HepG2 (cell line): ENCODE measurements around the gene OR2T2. TPM values are rescaled to one million over a fixed set of nuclear protein-coding genes. Genes with fewer than 3 reads are reported as not detected.
"Not testable (repeated sequence)": the region's sequence is repeated elsewhere in the genome, so short reads cannot be mapped to it uniquely, and the experiment has no call there.

Experiments
- ATAC-seq: fragments of 200-7000 bp; cut with Tn5 transposase; 3 replicates; pipeline ENCODE4 v1.9.1; 2020; ENCODE audit warnings: mild to moderate bottlenecking, moderate library complexity
- BruUV-seq: library from RNA; stranded (reverse); fragments of 400-500 nt; replicated peaks from 2 replicates; lab custom pipeline; 2021; lab: Mats Ljungman, UMichigan
- CTCF ChIA-PET: fragments of 300-600 bp; formaldehyde crosslinking; extraction: SDS; loops from one replicate; lab custom pipeline; 2021; ENCODE audit warnings: low total read pairs, inconsistent platforms, low intra/inter-chr PET ratio; lab: Yijun Ruan, JAX
- POLR2A ChIA-PET: fragments of 350-600 bp; sonication (Branson Sonifier 250); formaldehyde crosslinking; loops from one replicate; lab custom pipeline; 2020; ENCODE audit warnings: antibody characterized with exemption, inconsistent platforms; lab: Yijun Ruan, JAX
- DNase-seq: peaks from one replicate; pipeline ENCODE4 v3.0.0-alpha.2; 2015; ENCODE audit warnings: low spot score
- FAIRE-seq: peaks from 3 replicates; lab custom pipeline; 2011; peaks lifted over from hg19 to GRCh38; lab: Jason Lieb, UNC
- H2AFZ ChIP-seq: one replicate; pipeline ENCODE4 v1.6.1; 2011; ENCODE audit warnings: low read length, inconsistent platforms
- H3K27ac ChIP-seq: fragments of 300-600 bp; 3 replicates; pipeline ENCODE4 v1.8.0; 2011; ENCODE audit warnings: mixed run types, mild to moderate bottlenecking, mixed read lengths, low read length, inconsistent platforms; ENCODE audit not compliant: insufficient read depth; ENCODE audit errors: extremely low read length
- H3K27me3 ChIP-seq, 2 experiments: fragments of 200-600 bp in 1 of 2; 2 replicates in 1 of 2; 3 replicates in 1 of 2; pipeline versions ENCODE4 v1.6.0 to v1.8.0; 2011; ENCODE audit warnings: low read length in 2 of 2, mild to moderate bottlenecking in 2 of 2, moderate library complexity in 2 of 2, inconsistent platforms in 1 of 2; ENCODE audit not compliant: insufficient read depth in 2 of 2, control insufficient read depth in 1 of 2
- H3K36me3 ChIP-seq, 2 experiments: fragments of 200-600 bp in 1 of 2; replicated peaks in 1 of 2; 2 replicates in 1 of 2; 3 replicates in 1 of 2; pipeline versions ENCODE4 v1.5.1 to v1.8.0; 2011; ENCODE audit warnings: low read length in 2 of 2, inconsistent platforms in 1 of 2; ENCODE audit not compliant: insufficient read depth in 2 of 2, control insufficient read depth in 1 of 2
- H3K4me1 ChIP-seq: 2 replicates; pipeline ENCODE4 v1.5.1; 2012; ENCODE audit warnings: low read length, inconsistent platforms; ENCODE audit not compliant: insufficient read depth
- H3K4me2 ChIP-seq: 2 replicates; pipeline ENCODE4 v1.6.0; 2011; ENCODE audit warnings: low read depth, low read length, inconsistent platforms
- H3K4me3 ChIP-seq, 3 experiments: fragments of 200-600 bp in 1 of 3; sonication (generic), shearing (Covaris generic) in 1 of 3; replicated peaks in 1 of 3; 2 replicates each; pipeline ENCODE4 v1.5.1; 2011 to 2016; ENCODE audit warnings: low read length in 3 of 3, inconsistent platforms in 2 of 3, low read depth in 2 of 3, mild to moderate bottlenecking in 2 of 3, control low read depth in 1 of 3, mixed read lengths in 1 of 3; ENCODE audit not compliant: insufficient read depth in 1 of 3
- H3K79me2 ChIP-seq: one replicate; pipeline ENCODE4 v1.6.1; 2011; ENCODE audit warnings: low read length, inconsistent platforms; ENCODE audit not compliant: insufficient read depth
- H3K9ac ChIP-seq: 2 replicates; pipeline ENCODE4 v1.6.0; 2011; ENCODE audit warnings: mild to moderate bottlenecking, low read depth, low read length, inconsistent platforms; ENCODE audit not compliant: insufficient read depth
- H3K9me3 ChIP-seq: 2 replicates; pipeline ENCODE4 v1.5.1; 2012; ENCODE audit warnings: mild to moderate bottlenecking, low read length
- H4K20me1 ChIP-seq: 2 replicates; pipeline ENCODE4 v1.6.0; 2011; ENCODE audit warnings: inconsistent platforms, mild to moderate bottlenecking, low read length, moderate library complexity; ENCODE audit not compliant: insufficient read depth
- WGBS: methylation state at CpG from one replicate; pipeline ENCODE4 v1.1.6; 2017; ENCODE audit warnings: low lambda C conversion rate; 5-methylcytosine and 5-hydroxymethylcytosine counted together
- in situ Hi-C: cut with HindIII; loops from 2 replicates; pipeline ENCODE4 v1.10.0; 2017; ENCODE audit warnings: low pct_unique_long_range_greater_than_20kb; ENCODE audit not compliant: extremely low pct_ligation_motif_present
- intact Hi-C: fragments of 100-400 bp; cut with micrococcal nuclease; formaldehyde crosslinking; loops from one replicate; pipeline ENCODE4 v1.10.0; 2022; ENCODE audit not compliant: unreplicated experiment
- polyA plus RNA-seq, 8 experiments: library from polyadenylated mRNA; depleted of rRNA in 3 of 8; stranded (reverse) in 7 of 8; unstranded in 1 of 8; fragments of >200 nt; fragmentation: Illumina TruSeq in 4 of 8; extraction: Trizol in 4 of 8; gene quantifications; 2 replicates each; pipeline versions ENCODE4 v1.2.1 to v1.2.3, GENCODE V29; 2011 to 2016; ENCODE audit warnings: low read depth in 4 of 8, missing spikeins in 1 of 8, mixed read lengths in 1 of 8; ENCODE audit not compliant: insufficient read depth in 1 of 8
- total RNA-seq, 5 experiments: library from RNA; depleted of rRNA; stranded (reverse); fragments of >200 nt; fragmentation: Illumina TruSeq; extraction: Trizol; gene quantifications; 2 replicates each; pipeline ENCODE4 v1.2.3, GENCODE V29; 2016; ENCODE audit warnings: low read depth in 1 of 5

OR2T2 gene
- total and polyA plus RNA-seq, 2 of the 13 experiments (the other 11 are each of a cell fraction or from before 2014, with no cell fraction given): not detected

GRCh38 chr1:248496661-248497060 is 51.2 kb downstream of the OR2T2 start:
- CTCF ChIA-PET, ATAC-seq, H3K79me2 ChIP-seq, H2AFZ ChIP-seq, POLR2A ChIA-PET, H3K4me1 ChIP-seq, H3K9me3 ChIP-seq, H3K36me3 ChIP-seq, intact Hi-C loops, H4K20me1 ChIP-seq, H3K27ac ChIP-seq, H3K4me2 ChIP-seq, H3K4me3 ChIP-seq, DNase-seq, H3K9ac ChIP-seq, BruUV-seq, in situ Hi-C loops, H3K27me3 ChIP-seq, FAIRE-seq: not testable (repeated sequence)
- no CpG with 5 or more reads among the region's 5 CpGs for WGBS

GRCh38 chr1:248500305-248501035 is 55.0 kb downstream of the OR2T2 start:
- H3K79me2 ChIP-seq, H4K20me1 ChIP-seq, H3K27me3 ChIP-seq, intact Hi-C loops, in situ Hi-C loops, POLR2A ChIA-PET, BruUV-seq, H3K4me2 ChIP-seq, H3K27ac ChIP-seq, H3K4me3 ChIP-seq, H3K9me3 ChIP-seq, FAIRE-seq, DNase-seq, H3K4me1 ChIP-seq, CTCF ChIA-PET, ATAC-seq, H2AFZ ChIP-seq, H3K36me3 ChIP-seq, H3K9ac ChIP-seq: not testable (repeated sequence)
- 0% methylated on average over 1 of the region's 2 CpGs for WGBS

Other genes starting within 250 kb of the OR2T2 start
- not detected in 2 replicates for gene OR2M3, start 248.4 kb upstream of the OR2T2 start, total RNA-seq (2016; rRNA removed; fragmentation: Illumina TruSeq; extraction: Trizol)
- gene OR2M3, start 248.4 kb upstream of the OR2T2 start, polyA plus RNA-seq (2011; rRNA removed): not detected in 2 replicates
- gene OR2M4, start 214.2 kb upstream of the OR2T2 start, total RNA-seq (2016; rRNA removed; fragmentation: Illumina TruSeq; extraction: Trizol): not detected in 2 replicates
- not detected in 2 replicates for gene OR2M4, start 214.2 kb upstream of the OR2T2 start, polyA plus RNA-seq (2011; rRNA removed)
- gene OR2T33, start 167.7 kb upstream of the OR2T2 start, total RNA-seq (2016; rRNA removed; fragmentation: Illumina TruSeq; extraction: Trizol): not detected in 2 replicates
- gene OR2T33, start 167.7 kb upstream of the OR2T2 start, polyA plus RNA-seq (2011; rRNA removed): not detected in 2 replicates
- gene OR2T12, start 142.2 kb upstream of the OR2T2 start, total RNA-seq (2016; rRNA removed; fragmentation: Illumina TruSeq; extraction: Trizol): not detected in 2 replicates
- not detected in 2 replicates for gene OR2T12, start 142.2 kb upstream of the OR2T2 start, polyA plus RNA-seq (2011; rRNA removed)
- gene OR2M7, start 121.1 kb upstream of the OR2T2 start, total RNA-seq (2016; rRNA removed; fragmentation: Illumina TruSeq; extraction: Trizol): not detected in 2 replicates
- gene OR2M7, start 121.1 kb upstream of the OR2T2 start, polyA plus RNA-seq (2011; rRNA removed): not detected in 2 replicates
- gene OR14C36, start 96.9 kb upstream of the OR2T2 start, total RNA-seq (2016; rRNA removed; fragmentation: Illumina TruSeq; extraction: Trizol): not detected in 2 replicates
- not detected in 2 replicates for gene OR14C36, start 96.9 kb upstream of the OR2T2 start, polyA plus RNA-seq (2011; rRNA removed)
- gene OR2T4, start 84.0 kb upstream of the OR2T2 start, total RNA-seq (2016; rRNA removed; fragmentation: Illumina TruSeq; extraction: Trizol): not detected in 2 replicates
- not detected in 2 replicates for gene OR2T4, start 84.0 kb upstream of the OR2T2 start, polyA plus RNA-seq (2011; rRNA removed)
- not detected in 2 replicates for gene OR2T6, start 69.9 kb upstream of the OR2T2 start, total RNA-seq (2016; rRNA removed; fragmentation: Illumina TruSeq; extraction: Trizol)
- gene OR2T6, start 69.9 kb upstream of the OR2T2 start, polyA plus RNA-seq (2011; rRNA removed): not detected in 2 replicates
- gene OR2T1, start 42.6 kb upstream of the OR2T2 start, total RNA-seq (2016; rRNA removed; fragmentation: Illumina TruSeq; extraction: Trizol): not detected in 2 replicates
- gene OR2T1, start 42.6 kb upstream of the OR2T2 start, polyA plus RNA-seq (2011; rRNA removed): not detected in 2 replicates
- gene OR2T3, start 27.7 kb downstream of the OR2T2 start, total RNA-seq (2016; rRNA removed; fragmentation: Illumina TruSeq; extraction: Trizol): not detected in 2 replicates
- not detected in 2 replicates for gene OR2T3, start 27.7 kb downstream of the OR2T2 start, polyA plus RNA-seq (2011; rRNA removed)
- gene OR2T5, start 43.0 kb downstream of the OR2T2 start, total RNA-seq (2016; rRNA removed; fragmentation: Illumina TruSeq; extraction: Trizol): not detected in 2 replicates
- not detected in 2 replicates for gene OR2T5, start 43.0 kb downstream of the OR2T2 start, polyA plus RNA-seq (2011; rRNA removed)
- gene OR2G6, start 62.4 kb downstream of the OR2T2 start, total RNA-seq (2016; rRNA removed; fragmentation: Illumina TruSeq; extraction: Trizol): not detected in 2 replicates
- gene OR2G6, start 62.4 kb downstream of the OR2T2 start, polyA plus RNA-seq (2011; rRNA removed): not detected in 2 replicates
- not detected in 2 replicates for gene OR2T29, start 117.1 kb downstream of the OR2T2 start, total RNA-seq (2016; rRNA removed; fragmentation: Illumina TruSeq; extraction: Trizol)
- not detected in 2 replicates for gene OR2T29, start 117.1 kb downstream of the OR2T2 start, polyA plus RNA-seq (2011; rRNA removed)
- gene OR2T34, start 129.1 kb downstream of the OR2T2 start, total RNA-seq (2016; rRNA removed; fragmentation: Illumina TruSeq; extraction: Trizol): not detected in 2 replicates
- not detected in 2 replicates for gene OR2T34, start 129.1 kb downstream of the OR2T2 start, polyA plus RNA-seq (2011; rRNA removed)
- not detected in 2 replicates for gene OR2T10, start 152.1 kb downstream of the OR2T2 start, total RNA-seq (2016; rRNA removed; fragmentation: Illumina TruSeq; extraction: Trizol)
- not detected in 2 replicates for gene OR2T10, start 152.1 kb downstream of the OR2T2 start, polyA plus RNA-seq (2011; rRNA removed)
- not detected in 2 replicates for gene OR2T11, start 189.5 kb downstream of the OR2T2 start, total RNA-seq (2016; rRNA removed; fragmentation: Illumina TruSeq; extraction: Trizol)
- not detected in 2 replicates for gene OR2T11, start 189.5 kb downstream of the OR2T2 start, polyA plus RNA-seq (2011; rRNA removed)
- gene OR2T35, start 199.6 kb downstream of the OR2T2 start, total RNA-seq (2016; rRNA removed; fragmentation: Illumina TruSeq; extraction: Trizol): not detected in 2 replicates
- not detected in 2 replicates for gene OR2T35, start 199.6 kb downstream of the OR2T2 start, polyA plus RNA-seq (2011; rRNA removed)
- gene OR2T27, start 209.9 kb downstream of the OR2T2 start, total RNA-seq (2016; rRNA removed; fragmentation: Illumina TruSeq; extraction: Trizol): not detected in 2 replicates
- not detected in 2 replicates for gene OR2T27, start 209.9 kb downstream of the OR2T2 start, polyA plus RNA-seq (2011; rRNA removed)